ENCODE results near the gene ZNF827. TPM values are rescaled to one million over a fixed set of nuclear protein-coding genes. Genes with fewer than 3 reads are reported as not detected.
A peak's percentile ranks its signal among the peaks of the same experiment; 100 is the strongest.

The ZNF827 gene
- total and polyA plus RNA-seq, 8 donors: 3.8 to 13.8 (median 5.1) TPM

DNA sequence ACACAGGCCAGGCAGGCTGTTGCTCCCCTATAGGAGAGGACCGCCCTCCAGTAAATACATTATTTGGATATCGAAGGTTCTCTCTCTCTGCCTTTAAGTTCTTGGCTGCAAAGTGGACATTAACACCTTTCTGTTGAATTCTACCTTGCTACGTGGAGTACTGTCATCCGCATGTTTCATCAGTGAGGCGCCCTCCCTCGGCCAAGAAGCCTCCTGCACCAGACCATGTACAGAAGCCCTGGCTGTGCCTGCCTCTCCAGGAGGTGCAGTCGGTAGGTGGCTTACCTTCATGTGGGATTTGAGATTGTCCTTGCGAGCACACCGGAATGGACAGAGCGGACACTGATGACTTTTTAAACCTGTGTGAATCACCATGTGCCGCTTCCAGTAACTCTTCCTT lies 46.7 kb downstream of the ZNF827 start:
- no peaks in the 10 kb centered on the region for H3K9me3 ChIP-seq
- intact Hi-C loops (cut with DNase I): no loop called here
- H3K4me3 ChIP-seq: no peak overlapping the region
- FAIRE-seq (no peak), DNase-seq (no peak), ATAC-seq (no peak)
- TF ChIP-seq, protein P1, sequence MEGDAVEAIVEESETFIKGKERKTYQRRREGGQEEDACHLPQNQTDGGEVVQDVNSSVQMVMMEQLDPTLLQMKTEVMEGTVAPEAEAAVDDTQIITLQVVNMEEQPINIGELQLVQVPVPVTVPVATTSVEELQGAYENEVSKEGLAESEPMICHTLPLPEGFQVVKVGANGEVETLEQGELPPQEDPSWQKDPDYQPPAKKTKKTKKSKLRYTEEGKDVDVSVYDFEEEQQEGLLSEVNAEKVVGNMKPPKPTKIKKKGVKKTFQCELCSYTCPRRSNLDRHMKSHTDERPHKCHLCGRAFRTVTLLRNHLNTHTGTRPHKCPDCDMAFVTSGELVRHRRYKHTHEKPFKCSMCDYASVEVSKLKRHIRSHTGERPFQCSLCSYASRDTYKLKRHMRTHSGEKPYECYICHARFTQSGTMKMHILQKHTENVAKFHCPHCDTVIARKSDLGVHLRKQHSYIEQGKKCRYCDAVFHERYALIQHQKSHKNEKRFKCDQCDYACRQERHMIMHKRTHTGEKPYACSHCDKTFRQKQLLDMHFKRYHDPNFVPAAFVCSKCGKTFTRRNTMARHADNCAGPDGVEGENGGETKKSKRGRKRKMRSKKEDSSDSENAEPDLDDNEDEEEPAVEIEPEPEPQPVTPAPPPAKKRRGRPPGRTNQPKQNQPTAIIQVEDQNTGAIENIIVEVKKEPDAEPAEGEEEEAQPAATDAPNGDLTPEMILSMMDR (IDR thresholded peaks at IDR 0.05): no peak
- no peaks in the 10 kb centered on the region for H3K36me3 ChIP-seq
- H3K27me3 ChIP-seq: no peaks in the 10 kb centered on the region
- no peak overlapping the region for H3K27ac ChIP-seq
- H3K4me1 ChIP-seq: no peaks in the 10 kb centered on the region
- 91 to 93% methylated on average over 11 of the region's 11 CpGs for WGBS, 2 donors

DNA sequence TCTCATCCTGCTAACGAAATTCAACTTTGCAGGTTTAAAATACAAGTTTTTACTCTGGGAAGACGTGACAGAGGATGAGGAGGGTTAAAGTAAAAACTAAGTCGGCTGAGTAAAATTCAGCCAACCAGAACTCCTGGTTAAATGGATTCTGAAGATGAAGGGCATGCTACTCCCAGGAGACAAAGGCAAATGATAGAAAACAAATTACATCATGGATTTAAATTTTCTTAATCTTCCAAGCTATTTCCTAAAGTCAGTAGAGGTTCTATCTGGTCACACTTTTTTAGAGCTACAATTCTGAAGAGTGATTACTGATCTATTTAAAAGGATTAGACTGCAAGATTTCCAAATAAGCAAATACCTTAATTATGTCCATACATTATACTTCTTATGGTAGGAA lies 47.9 kb downstream of the ZNF827 start:
- no peak for DNase-seq
- no peaks in the 10 kb centered on the region for H3K4me1 ChIP-seq
- no peaks in the 10 kb centered on the region for H3K36me3 ChIP-seq
- no peaks in the 10 kb centered on the region for H3K27me3 ChIP-seq
- TF ChIP-seq, protein P1 (IDR thresholded peaks at IDR 0.05): no peak
- FAIRE-seq: no peak
- intact Hi-C loops (cut with DNase I): no loop called here
- no peaks in the 10 kb centered on the region for H3K9me3 ChIP-seq
- ATAC-seq: no peak
- no peak overlapping the region for H3K4me3 ChIP-seq
- H3K27ac ChIP-seq: no peak overlapping the region
- WGBS, 2 donors: 86 to 88% methylated on average over 3 of the region's 3 CpGs

DNA sequence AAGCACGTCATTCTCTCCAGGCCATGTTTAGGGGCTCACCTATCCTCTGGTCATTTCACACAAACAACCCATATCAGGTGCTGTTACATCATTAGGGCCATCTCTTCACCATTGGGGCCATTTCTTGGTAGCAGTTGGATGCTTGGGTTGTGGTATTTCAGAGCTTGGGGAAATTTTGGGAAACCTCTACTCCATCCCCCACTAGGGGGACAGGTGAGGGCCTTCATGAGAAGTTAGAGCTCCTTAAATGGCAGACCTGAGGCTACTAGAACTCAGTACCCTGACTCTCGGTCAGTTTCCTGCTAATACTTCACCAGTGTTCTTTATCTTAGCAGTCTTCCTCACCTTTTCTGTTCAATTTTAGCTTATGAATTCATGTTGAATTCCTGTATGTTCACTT lies 50.2 kb downstream of the ZNF827 start:
- ATAC-seq: no peak
- DNase-seq: no peak
- 92 to 98% methylated on average over 2 of the region's 2 CpGs for WGBS, 2 donors
- Histone ChIP-seq H3K36me3 (no peaks in the 10 kb centered on the region), H3K4me1 (no peaks in the 10 kb centered on the region), H3K4me3 (no peak overlapping the region), H3K27ac (no peak overlapping the region), H3K27me3 (no peaks in the 10 kb centered on the region), H3K9me3 (no peaks in the 10 kb centered on the region)
- intact Hi-C loops (cut with DNase I): no loop called here
- TF ChIP-seq, protein P1 (IDR thresholded peaks at IDR 0.05): no peak
- FAIRE-seq: no peak

DNA sequence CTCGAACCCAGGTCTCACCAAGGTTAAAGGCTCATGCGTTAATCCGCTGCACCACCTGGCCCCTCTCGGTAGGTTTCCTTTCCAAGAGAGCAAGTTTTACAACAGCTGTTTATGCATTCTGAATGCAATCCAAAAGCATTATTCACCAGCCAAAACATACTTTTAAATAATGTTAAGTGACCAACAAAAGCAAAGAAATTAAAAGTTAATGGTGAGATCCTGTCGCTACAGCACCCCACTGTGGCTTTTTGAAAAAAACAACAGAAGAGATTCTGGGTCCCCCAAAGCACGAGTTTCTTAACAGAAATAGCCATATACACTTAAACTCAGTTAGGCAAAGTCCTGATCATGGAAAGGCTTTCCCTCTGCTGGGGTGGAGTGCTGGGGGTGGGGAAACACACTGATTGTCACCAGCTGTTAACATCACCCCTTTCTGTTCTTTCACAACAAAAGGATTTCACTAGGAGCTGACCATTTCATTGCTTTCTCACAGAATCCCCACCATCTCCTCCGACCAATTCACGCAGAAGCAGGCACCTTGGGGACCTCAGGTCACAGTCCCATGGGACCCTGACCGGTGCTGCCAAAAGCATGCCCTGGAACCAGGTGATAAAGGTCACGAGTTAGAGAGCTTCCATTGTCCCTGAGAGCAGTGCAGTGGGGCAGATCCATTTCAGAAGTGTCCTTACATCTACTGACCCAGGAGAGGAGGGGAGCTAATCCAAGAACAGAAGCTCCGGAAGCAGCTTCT lies 51.2 kb downstream of the ZNF827 start:
- Histone ChIP-seq H3K4me1 (no peaks in the 10 kb centered on the region), H3K27me3 (no peaks in the 10 kb centered on the region), H3K27ac (no peak overlapping the region), H3K4me3 (no peak overlapping the region), H3K36me3 (no peaks in the 10 kb centered on the region), H3K9me3 (no peaks in the 10 kb centered on the region)
- 72 to 74% methylated on average over 11 of the region's 11 CpGs for WGBS, 2 donors
- DNase-seq (no peak), FAIRE-seq (no peak), ATAC-seq (peak in 3 of 4 donors; percentile 12 to 46 (median 18))
- intact Hi-C loops (cut with DNase I): no loop called here
- TF ChIP-seq, protein P1 (IDR thresholded peaks at IDR 0.05): no peak

DNA sequence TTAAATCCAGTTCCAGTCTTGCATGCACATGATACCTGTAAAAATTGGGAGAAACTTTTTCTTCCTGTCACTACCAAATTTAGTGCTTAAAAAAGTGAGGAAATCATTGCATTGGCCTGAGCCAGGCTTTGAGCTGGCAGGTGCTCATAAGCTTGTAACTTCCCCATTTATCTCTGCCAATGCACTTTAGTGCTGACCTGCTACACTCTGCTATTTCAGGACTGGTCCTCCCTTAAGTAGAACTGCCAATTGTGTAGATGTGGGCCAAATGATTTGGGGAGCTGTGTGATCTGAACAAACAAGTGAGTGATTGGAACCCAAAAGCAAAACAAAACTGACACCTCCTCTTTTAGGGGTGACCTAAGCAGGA lies 51.8 kb downstream of the ZNF827 start:
- ATAC-seq (no peak), DNase-seq (no peak), FAIRE-seq (no peak)
- TF ChIP-seq, protein P1 (IDR thresholded peaks at IDR 0.05): no peak
- Histone ChIP-seq H3K9me3 (no peaks in the 10 kb centered on the region), H3K27me3 (no peaks in the 10 kb centered on the region), H3K4me1 (peaks cover 0 to 3% (median 0%) of the 10 kb centered on the region in 3 donors), H3K36me3 (no peaks in the 10 kb centered on the region), H3K4me3 (no peak overlapping the region), H3K27ac (no peak overlapping the region)
- intact Hi-C loops (cut with DNase I): no loop called here
